Mesenteric fat pad (tissue), 1 donor: ENCODE data around the gene CTNNA1. TPM values are rescaled to one million over a fixed set of nuclear protein-coding genes. Genes with fewer than 3 reads are reported as not detected.
"Not testable (repeated sequence)": the region's sequence is repeated elsewhere in the genome, so short reads cannot be mapped to it uniquely, and the experiment has no call there.

Experiments used
- DNase-seq: peaks from one replicate; pipeline ENCODE4 v3.0.0-alpha.2; 2020; ENCODE audit warnings: low spot score
- total RNA-seq: library from RNA; stranded (reverse); fragmentation: NEBNext Ultra II Directional; extraction: Animal tissue kit (Norgen Biotek cat#: 25700); gene quantifications from one replicate; pipeline ENCODE4 v1.2.1, GENCODE V29; 2021
- donor health status: DM: yes; HTN: yes; CAD: no.

CTNNA1 gene
- total RNA-seq, 1 donor from 2014 or later = 355 TPM

GRCh38 chr5:138805096-138805495, 51.9 kb downstream of the CTNNA1 start:
- DNase-seq = no peak

GRCh38 chr5:138807182-138807581, 54.0 kb downstream of the CTNNA1 start:
- no peak for DNase-seq

- DNase-seq = no peak
Measured at GRCh38 chr5:138809391-138809790, 56.2 kb downstream of the CTNNA1 start.

- not testable (repeated sequence) for DNase-seq
Measured at GRCh38 chr5:138810861-138811260, 57.6 kb downstream of the CTNNA1 start.

GRCh38 chr5:138815529-138815928, 62.3 kb downstream of the CTNNA1 start:
- DNase-seq = no peak

GRCh38 chr5:138817241-138817640, 64.0 kb downstream of the CTNNA1 start:
- no peak for DNase-seq

GRCh38 chr5:138819081-138819480, 65.9 kb downstream of the CTNNA1 start:
- no peak for DNase-seq

GRCh38 chr5:138820695-138821094, 67.5 kb downstream of the CTNNA1 start:
- no peak for DNase-seq

- no peak for DNase-seq
Measured at GRCh38 chr5:138824516-138824915, 71.3 kb downstream of the CTNNA1 start.

GRCh38 chr5:138824924-138825863, 72.0 kb downstream of the CTNNA1 start:
- no peak for DNase-seq

GRCh38 chr5:138828556-138828955, 75.3 kb downstream of the CTNNA1 start:
- no peak for DNase-seq

GRCh38 chr5:138829341-138829740, 76.1 kb downstream of the CTNNA1 start:
- DNase-seq = no peak

GRCh38 chr5:138831703-138832102, 78.5 kb downstream of the CTNNA1 start:
- no peak for DNase-seq

GRCh38 chr5:138832218-138832617, 79.0 kb downstream of the CTNNA1 start:
- no peak for DNase-seq

GRCh38 chr5:138833080-138833479, 79.9 kb downstream of the CTNNA1 start:
- DNase-seq = no peak

GRCh38 chr5:138833726-138834480, 80.7 kb downstream of the CTNNA1 start:
- DNase-seq = no peak

- not testable (repeated sequence) for DNase-seq
Measured at GRCh38 chr5:138834853-138835252, 81.6 kb downstream of the CTNNA1 start.

- DNase-seq = no peak
Measured at GRCh38 chr5:138837160-138837559, 83.9 kb downstream of the CTNNA1 start.

GRCh38 chr5:138840103-138840502, 86.9 kb downstream of the CTNNA1 start:
- DNase-seq = no peak

GRCh38 chr5:138841531-138841930, 88.3 kb downstream of the CTNNA1 start:
- DNase-seq = no peak

- DNase-seq = no peak
Measured at GRCh38 chr5:138843316-138844124, 90.3 kb downstream of the CTNNA1 start.

GRCh38 chr5:138844125-138844461, 90.9 kb downstream of the CTNNA1 start:
- no peak for DNase-seq
